PC-3 (cell line): Measurements from ENCODE around the gene HBD.

Experiments used
- CTCF ChIP-seq: fragments of 300-600 bp; sonication (generic); conservative IDR thresholded peaks from 2 replicates; pipeline ENCODE4 v1.5.1; 2017; ENCODE audit warnings: antibody characterized with exemption, low read depth, mild to moderate bottlenecking, low read length
- EZH2 ChIP-seq: fragments of 300-600 bp; sonication (generic); IDR thresholded peaks from one replicate; pipeline ENCODE4 v1.6.1; 2017; ENCODE audit warnings: antibody characterized with exemption, mild to moderate bottlenecking, low read length; ENCODE audit not compliant: unreplicated experiment
- EZH2phosphoT487 ChIP-seq: fragments of 300-600 bp; sonication (generic); IDR thresholded peaks from 2 replicates; pipeline ENCODE4 v1.6.1; 2018; ENCODE audit warnings: mild to moderate bottlenecking, antibody characterized with exemption, low read length, borderline replicate concordance

GRCh38 chr11:5232176-5232575 lies 2.1 kb downstream of the HBD start:
- no peak for TF ChIP-seq EZH2
- TF ChIP-seq CTCF: no peak
- TF ChIP-seq EZH2phosphoT487: no peak
